HepG2 (cell line): ENCODE results near the gene FHL3. TPM values are rescaled to one million over a fixed set of nuclear protein-coding genes. Genes with fewer than 3 reads are reported as not detected.

ENCODE experiments used
- ETV5 ChIP-seq: IDR thresholded peaks from 2 replicates; pipeline ENCODE4 v1.6.1; 2018; ENCODE audit warnings: missing biosample characterization, missing genetic modification reagents, inconsistent platforms, borderline replicate concordance
- NFIC ChIP-seq: IDR thresholded peaks from 2 replicates; pipeline ENCODE4 v1.6.1; 2012; ENCODE audit warnings: mild to moderate bottlenecking, low read length, inconsistent platforms
- RFX1 ChIP-seq: fragments of 450-650 bp; IDR thresholded peaks from 2 replicates; pipeline ENCODE4 v1.6.1; 2017
- TGIF2 ChIP-seq: IDR thresholded peaks from 2 replicates; pipeline ENCODE4 v1.6.1; 2016; ENCODE audit warnings: control low read depth, missing compliant biosample characterization
- ZFP36L1 ChIP-seq: sonication (generic); formaldehyde crosslinking; IDR thresholded peaks from 2 replicates; pipeline ENCODE4 v1.8.0; 2022; ENCODE audit warnings: mild to moderate bottlenecking, missing genetic modification reagents, moderate library complexity
- ZHX2 ChIP-seq, 2 experiments: sonication (generic) in 1 of 2; formaldehyde crosslinking in 1 of 2; IDR thresholded peaks; 2 replicates each; pipeline versions ENCODE4 v1.6.1 to v1.9.0; 2014 to 2022; ENCODE audit warnings: antibody characterized with exemption in 1 of 2, borderline replicate concordance in 1 of 2, inconsistent platforms in 1 of 2, low read depth in 1 of 2, missing genetic modification reagents in 1 of 2
- ZNF629 ChIP-seq: sonication (generic); formaldehyde crosslinking; conservative IDR thresholded peaks from 2 replicates; pipeline ENCODE4 v1.5.0; 2020; ENCODE audit warnings: missing genetic modification reagents
- ZSCAN20 ChIP-seq: sonication (generic); formaldehyde crosslinking; IDR thresholded peaks from 2 replicates; pipeline ENCODE4 v1.4.0; 2020; ENCODE audit warnings: missing genetic modification reagents, mild to moderate bottlenecking, borderline replicate concordance
- polyA plus RNA-seq, 8 experiments: library from polyadenylated mRNA; depleted of rRNA in 3 of 8; stranded (reverse) in 7 of 8; unstranded in 1 of 8; fragments of >200 nt; fragmentation: Illumina TruSeq in 4 of 8; extraction: Trizol in 4 of 8; gene quantifications; 2 replicates each; pipeline versions ENCODE4 v1.2.1 to v1.2.3, GENCODE V29; 2011 to 2016; ENCODE audit warnings: low read depth in 4 of 8, missing spikeins in 1 of 8, mixed read lengths in 1 of 8; ENCODE audit not compliant: insufficient read depth in 1 of 8
- total RNA-seq, 5 experiments: library from RNA; depleted of rRNA; stranded (reverse); fragments of >200 nt; fragmentation: Illumina TruSeq; extraction: Trizol; gene quantifications; 2 replicates each; pipeline ENCODE4 v1.2.3, GENCODE V29; 2016; ENCODE audit warnings: low read depth in 1 of 5
- TF ChIP-seq, protein P1 (sequence below): sonication (generic); formaldehyde crosslinking; IDR thresholded peaks from 2 replicates; pipeline ENCODE4 v1.5.1; 2020; ENCODE audit warnings: mild to moderate bottlenecking, missing genetic modification reagents, borderline replicate concordance
- TF ChIP-seq, protein P2 (sequence below): IDR thresholded peaks from 2 replicates; pipeline ENCODE4 v1.6.1; 2016; ENCODE audit warnings: low read depth, missing genetic modification reagents, missing compliant biosample characterization

FHL3 gene
- total and polyA plus RNA-seq, 2 of the 13 experiments (the other 11 are each of a cell fraction or from before 2014, with no cell fraction given), result 2.8 to 6.6 TPM

GRCh38 chr1:38012363-38013226 lies 7.3 kb upstream of the FHL3 start, which contains the start of gene UTP11 (continued):
- TF ChIP-seq, protein P1, sequence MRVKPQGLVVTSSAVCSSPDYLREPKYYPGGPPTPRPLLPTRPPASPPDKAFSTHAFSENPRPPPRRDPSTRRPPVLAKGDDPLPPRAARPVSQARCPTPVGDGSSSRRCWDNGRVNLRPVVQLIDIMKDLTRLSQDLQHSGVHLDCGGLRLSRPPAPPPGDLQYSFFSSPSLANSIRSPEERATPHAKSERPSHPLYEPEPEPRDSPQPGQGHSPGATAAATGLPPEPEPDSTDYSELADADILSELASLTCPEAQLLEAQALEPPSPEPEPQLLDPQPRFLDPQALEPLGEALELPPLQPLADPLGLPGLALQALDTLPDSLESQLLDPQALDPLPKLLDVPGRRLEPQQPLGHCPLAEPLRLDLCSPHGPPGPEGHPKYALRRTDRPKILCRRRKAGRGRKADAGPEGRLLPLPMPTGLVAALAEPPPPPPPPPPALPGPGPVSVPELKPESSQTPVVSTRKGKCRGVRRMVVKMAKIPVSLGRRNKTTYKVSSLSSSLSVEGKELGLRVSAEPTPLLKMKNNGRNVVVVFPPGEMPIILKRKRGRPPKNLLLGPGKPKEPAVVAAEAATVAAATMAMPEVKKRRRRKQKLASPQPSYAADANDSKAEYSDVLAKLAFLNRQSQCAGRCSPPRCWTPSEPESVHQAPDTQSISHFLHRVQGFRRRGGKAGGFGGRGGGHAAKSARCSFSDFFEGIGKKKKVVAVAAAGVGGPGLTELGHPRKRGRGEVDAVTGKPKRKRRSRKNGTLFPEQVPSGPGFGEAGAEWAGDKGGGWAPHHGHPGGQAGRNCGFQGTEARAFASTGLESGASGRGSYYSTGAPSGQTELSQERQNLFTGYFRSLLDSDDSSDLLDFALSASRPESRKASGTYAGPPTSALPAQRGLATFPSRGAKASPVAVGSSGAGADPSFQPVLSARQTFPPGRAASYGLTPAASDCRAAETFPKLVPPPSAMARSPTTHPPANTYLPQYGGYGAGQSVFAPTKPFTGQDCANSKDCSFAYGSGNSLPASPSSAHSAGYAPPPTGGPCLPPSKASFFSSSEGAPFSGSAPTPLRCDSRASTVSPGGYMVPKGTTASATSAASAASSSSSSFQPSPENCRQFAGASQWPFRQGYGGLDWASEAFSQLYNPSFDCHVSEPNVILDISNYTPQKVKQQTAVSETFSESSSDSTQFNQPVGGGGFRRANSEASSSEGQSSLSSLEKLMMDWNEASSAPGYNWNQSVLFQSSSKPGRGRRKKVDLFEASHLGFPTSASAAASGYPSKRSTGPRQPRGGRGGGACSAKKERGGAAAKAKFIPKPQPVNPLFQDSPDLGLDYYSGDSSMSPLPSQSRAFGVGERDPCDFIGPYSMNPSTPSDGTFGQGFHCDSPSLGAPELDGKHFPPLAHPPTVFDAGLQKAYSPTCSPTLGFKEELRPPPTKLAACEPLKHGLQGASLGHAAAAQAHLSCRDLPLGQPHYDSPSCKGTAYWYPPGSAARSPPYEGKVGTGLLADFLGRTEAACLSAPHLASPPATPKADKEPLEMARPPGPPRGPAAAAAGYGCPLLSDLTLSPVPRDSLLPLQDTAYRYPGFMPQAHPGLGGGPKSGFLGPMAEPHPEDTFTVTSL, result 0 out of 2 replicates have a peak, but pooled peaks have one; percentile 45
- TF ChIP-seq, protein P2, sequence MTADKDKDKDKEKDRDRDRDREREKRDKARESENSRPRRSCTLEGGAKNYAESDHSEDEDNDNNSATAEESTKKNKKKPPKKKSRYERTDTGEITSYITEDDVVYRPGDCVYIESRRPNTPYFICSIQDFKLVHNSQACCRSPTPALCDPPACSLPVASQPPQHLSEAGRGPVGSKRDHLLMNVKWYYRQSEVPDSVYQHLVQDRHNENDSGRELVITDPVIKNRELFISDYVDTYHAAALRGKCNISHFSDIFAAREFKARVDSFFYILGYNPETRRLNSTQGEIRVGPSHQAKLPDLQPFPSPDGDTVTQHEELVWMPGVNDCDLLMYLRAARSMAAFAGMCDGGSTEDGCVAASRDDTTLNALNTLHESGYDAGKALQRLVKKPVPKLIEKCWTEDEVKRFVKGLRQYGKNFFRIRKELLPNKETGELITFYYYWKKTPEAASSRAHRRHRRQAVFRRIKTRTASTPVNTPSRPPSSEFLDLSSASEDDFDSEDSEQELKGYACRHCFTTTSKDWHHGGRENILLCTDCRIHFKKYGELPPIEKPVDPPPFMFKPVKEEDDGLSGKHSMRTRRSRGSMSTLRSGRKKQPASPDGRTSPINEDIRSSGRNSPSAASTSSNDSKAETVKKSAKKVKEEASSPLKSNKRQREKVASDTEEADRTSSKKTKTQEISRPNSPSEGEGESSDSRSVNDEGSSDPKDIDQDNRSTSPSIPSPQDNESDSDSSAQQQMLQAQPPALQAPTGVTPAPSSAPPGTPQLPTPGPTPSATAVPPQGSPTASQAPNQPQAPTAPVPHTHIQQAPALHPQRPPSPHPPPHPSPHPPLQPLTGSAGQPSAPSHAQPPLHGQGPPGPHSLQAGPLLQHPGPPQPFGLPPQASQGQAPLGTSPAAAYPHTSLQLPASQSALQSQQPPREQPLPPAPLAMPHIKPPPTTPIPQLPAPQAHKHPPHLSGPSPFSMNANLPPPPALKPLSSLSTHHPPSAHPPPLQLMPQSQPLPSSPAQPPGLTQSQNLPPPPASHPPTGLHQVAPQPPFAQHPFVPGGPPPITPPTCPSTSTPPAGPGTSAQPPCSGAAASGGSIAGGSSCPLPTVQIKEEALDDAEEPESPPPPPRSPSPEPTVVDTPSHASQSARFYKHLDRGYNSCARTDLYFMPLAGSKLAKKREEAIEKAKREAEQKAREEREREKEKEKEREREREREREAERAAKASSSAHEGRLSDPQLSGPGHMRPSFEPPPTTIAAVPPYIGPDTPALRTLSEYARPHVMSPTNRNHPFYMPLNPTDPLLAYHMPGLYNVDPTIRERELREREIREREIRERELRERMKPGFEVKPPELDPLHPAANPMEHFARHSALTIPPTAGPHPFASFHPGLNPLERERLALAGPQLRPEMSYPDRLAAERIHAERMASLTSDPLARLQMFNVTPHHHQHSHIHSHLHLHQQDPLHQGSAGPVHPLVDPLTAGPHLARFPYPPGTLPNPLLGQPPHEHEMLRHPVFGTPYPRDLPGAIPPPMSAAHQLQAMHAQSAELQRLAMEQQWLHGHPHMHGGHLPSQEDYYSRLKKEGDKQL, result no peak
- TF ChIP-seq ZNF629 (CRISPR knock-in tag) (peak; percentile 65; the same call in 1 of the 2 replicates), ETV5 (no peak; the same call in 1 of the 2 replicates), ZHX2 (IDR thresholded peaks at IDR 0.05; ENCODE audit: low read depth) (peak; percentile 51; the same call in 1 of the 2 replicates), ZHX2 (CRISPR knock-in tag; IDR thresholded peaks at IDR 0.05; ENCODE audit: borderline replicate concordance) (peak; percentile 89), NFIC (no peak), ZFP36L1 (CRISPR knock-in tag) (peak; percentile 96), RFX1 (no peak), TGIF2 (CRISPR knock-in tag) (peak; percentile 94), ZSCAN20 (CRISPR knock-in tag) (no peak)
